PC-3 (cell line): ENCODE measurements around the gene TFB2M.
"Not testable (repeated sequence)": the region's sequence is repeated elsewhere in the genome, so short reads cannot be mapped to it uniquely, and the experiment has no call there.

ENCODE experiments used
- EZH2 ChIP-seq: fragments of 300-600 bp; sonication (generic); IDR thresholded peaks from one replicate; pipeline ENCODE4 v1.6.1; 2017; ENCODE audit warnings: antibody characterized with exemption, mild to moderate bottlenecking, low read length; ENCODE audit not compliant: unreplicated experiment
- TF ChIP-seq, protein P1 (sequence below): fragments of 300-600 bp; sonication (generic); conservative IDR thresholded peaks from 2 replicates; pipeline ENCODE4 v1.5.1; 2017; ENCODE audit warnings: antibody characterized with exemption, low read depth, mild to moderate bottlenecking, low read length

DNA sequence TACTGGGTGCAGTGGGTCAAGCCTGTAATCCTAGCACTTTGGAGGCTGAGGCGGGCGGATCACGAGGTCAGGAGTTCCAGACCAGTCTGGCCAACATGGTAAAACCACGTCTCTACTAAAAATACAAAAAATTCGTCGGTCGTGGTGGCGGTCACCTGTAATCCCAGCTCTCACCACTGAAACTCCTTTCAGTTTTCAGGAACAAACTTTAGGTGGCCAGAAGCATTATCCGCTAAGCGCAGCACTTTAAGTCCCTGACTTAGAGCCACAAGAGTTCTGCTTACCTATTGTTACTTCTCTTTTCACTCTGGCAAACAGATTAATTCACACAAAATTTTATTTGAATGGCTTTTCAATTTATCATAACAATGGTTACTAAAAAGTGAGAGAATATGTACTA lies 5.2 kb downstream of the TFB2M start:
- TF ChIP-seq EZH2: not testable (repeated sequence)
- TF ChIP-seq, protein P1, sequence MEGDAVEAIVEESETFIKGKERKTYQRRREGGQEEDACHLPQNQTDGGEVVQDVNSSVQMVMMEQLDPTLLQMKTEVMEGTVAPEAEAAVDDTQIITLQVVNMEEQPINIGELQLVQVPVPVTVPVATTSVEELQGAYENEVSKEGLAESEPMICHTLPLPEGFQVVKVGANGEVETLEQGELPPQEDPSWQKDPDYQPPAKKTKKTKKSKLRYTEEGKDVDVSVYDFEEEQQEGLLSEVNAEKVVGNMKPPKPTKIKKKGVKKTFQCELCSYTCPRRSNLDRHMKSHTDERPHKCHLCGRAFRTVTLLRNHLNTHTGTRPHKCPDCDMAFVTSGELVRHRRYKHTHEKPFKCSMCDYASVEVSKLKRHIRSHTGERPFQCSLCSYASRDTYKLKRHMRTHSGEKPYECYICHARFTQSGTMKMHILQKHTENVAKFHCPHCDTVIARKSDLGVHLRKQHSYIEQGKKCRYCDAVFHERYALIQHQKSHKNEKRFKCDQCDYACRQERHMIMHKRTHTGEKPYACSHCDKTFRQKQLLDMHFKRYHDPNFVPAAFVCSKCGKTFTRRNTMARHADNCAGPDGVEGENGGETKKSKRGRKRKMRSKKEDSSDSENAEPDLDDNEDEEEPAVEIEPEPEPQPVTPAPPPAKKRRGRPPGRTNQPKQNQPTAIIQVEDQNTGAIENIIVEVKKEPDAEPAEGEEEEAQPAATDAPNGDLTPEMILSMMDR: not testable (repeated sequence)
